HCEC 1CT (cell line): ENCODE data around the gene STXBP5.
"Not testable (repeated sequence)": the region's sequence is repeated elsewhere in the genome, so short reads cannot be mapped to it uniquely, and the experiment has no call there.

Experiments
- DNase-seq: peaks from one replicate; pipeline ENCODE4 v3.0.0-alpha.2; 2017

STXBP5 gene

DNA sequence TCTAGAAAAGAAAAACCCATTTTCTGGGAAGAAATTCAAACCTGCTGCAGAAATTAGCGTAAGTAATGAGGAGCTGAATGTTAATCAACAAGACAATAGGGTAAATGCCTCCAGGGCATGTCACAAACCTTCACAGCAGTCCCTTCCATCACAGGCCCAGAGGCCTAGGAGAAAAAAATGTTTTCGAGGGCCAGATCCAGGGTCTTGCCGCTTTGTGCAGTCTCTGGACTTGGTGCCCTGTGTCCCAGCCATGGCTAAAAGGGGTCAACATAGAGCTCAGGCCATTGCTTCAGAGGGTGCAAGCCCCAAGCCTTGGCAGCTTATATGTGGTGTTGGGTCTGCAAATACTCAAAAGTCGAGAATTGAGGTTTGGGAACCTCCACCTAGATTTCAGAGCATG is 99.8 kb downstream of the STXBP5 start:
- DNase-seq, result no peak

- DNase-seq, result no peak
Observed at GRCh38 chr6:147310521-147310920, 106.3 kb downstream of the STXBP5 start.

DNA sequence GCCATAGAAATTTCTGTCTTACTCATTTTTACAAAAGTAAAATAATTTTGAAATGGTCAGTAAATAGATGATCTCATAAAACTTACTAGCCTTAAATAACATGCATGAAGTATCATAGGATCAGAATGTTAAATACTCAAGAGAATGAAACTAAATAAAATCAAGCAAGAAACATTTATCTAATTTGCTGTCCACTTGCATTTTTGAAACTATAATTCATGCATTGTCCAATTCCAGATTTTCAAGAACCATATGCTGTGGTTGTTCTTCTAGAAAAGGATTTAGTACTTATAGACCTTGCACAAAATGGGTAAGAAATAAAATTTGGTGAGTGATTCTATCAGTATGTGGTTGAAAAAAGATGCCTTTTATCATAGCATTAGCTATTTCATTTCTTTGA is 107.0 kb downstream of the STXBP5 start:
- peak; percentile 24 for DNase-seq

DNA sequence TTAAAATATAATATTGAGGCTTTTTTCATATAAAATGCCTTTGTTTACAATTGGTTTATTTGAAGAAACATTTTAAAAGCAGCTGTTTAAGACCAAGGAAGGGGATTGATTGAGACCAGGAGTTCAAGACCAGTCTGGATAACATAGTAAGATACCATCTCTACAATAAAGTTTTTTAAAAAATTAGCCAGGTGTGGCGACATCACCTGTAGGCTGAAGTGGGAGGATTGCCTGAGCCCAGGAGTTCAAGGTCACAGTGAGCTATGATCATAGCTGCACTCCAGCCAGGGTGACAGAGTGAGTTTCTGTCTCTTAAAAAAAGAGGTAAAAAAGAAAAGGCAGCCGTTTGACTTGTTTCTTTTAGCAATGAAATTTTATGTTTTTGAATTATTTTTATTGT is 117.0 kb downstream of the STXBP5 start:
- DNase-seq, result no peak

DNA sequence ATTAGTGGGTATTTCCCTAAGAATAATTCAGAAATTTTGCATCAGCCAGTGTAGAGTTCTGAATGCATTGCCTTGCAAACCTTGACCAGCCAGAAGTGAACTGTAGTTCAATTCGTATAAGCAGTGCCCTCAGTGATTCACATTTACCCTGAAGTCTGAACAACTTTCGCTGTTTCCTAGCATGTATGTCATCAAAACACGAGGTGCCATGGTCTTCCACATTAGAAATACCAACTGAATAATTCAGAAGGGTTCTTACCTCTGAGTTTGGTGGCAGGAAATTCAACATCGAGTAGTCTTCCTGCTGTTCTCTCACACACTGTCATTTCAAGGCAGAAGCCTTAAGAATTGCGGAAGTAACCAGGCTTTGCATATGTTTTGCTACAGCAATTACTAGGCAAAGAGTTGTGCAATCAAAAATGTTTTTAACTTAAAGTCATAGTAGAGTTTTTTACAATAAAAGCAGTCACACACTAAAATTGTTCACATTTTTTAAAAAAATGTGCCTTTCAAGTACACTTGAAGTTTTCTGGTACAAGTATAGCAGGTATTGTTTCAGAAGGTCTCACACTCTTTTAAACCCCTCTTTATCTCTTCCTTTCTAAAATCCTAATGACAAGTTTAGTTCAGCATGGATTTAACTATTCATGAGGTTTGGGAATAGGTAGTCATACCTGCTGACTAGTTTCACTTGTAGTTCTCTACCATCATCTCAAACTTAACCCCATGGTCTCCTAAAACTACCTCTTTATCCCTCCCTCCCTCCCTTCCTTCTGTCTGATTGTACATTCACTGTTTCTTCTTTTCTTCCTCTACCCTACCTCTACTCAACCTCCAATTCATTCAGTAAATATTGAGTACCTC is 118.3 kb downstream of the STXBP5 start:
- DNase-seq, result peak; percentile 51

GRCh38 chr6:147325557-147325956 is 121.3 kb downstream of the STXBP5 start:
- DNase-seq, result no peak

- no peak for DNase-seq
Observed at GRCh38 chr6:147331401-147331800, 127.2 kb downstream of the STXBP5 start.

- DNase-seq, result no peak
Observed at GRCh38 chr6:147337921-147338320, 133.7 kb downstream of the STXBP5 start.

DNA sequence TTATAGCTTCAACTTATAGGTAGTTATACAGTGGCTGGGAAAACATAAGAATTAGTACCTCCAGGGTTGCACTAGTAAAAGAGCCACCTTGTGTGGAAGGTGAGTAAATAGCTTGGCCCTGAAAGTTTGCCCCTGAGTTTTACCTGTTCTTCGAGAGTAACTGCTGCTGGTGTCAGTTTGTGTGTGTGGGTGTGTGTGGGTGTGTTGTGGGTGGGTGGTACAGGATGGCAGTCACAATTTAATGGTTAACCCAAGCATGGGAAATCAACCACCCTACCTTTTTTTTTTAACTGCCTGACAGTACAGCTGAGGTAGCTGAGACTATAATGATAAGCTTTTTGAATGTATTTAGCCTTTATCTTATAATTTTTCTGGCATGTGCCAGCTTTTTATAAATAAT is 137.3 kb downstream of the STXBP5 start:
- no peak for DNase-seq

DNA sequence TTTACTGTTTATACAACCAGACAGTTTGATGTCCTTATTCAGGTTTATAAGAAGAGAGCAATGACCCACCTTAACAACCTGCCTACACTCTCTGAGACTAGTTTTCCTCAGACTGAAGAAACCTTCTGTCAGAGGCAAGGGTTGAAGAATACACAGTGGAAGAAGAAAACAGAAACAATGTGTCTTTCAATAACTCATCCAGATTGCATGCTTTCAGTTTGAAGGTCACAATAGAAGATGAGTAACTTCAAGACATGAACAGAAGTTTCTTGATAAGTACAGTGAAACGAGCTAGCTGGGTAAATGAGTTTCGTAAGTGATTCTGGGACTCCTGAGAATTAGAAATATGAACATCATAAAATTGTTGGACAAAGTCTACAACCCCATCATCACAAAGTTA is 141.7 kb downstream of the STXBP5 start:
- no peak for DNase-seq

GRCh38 chr6:147347179-147347881 is 143.1 kb downstream of the STXBP5 start:
- no peak for DNase-seq

DNA sequence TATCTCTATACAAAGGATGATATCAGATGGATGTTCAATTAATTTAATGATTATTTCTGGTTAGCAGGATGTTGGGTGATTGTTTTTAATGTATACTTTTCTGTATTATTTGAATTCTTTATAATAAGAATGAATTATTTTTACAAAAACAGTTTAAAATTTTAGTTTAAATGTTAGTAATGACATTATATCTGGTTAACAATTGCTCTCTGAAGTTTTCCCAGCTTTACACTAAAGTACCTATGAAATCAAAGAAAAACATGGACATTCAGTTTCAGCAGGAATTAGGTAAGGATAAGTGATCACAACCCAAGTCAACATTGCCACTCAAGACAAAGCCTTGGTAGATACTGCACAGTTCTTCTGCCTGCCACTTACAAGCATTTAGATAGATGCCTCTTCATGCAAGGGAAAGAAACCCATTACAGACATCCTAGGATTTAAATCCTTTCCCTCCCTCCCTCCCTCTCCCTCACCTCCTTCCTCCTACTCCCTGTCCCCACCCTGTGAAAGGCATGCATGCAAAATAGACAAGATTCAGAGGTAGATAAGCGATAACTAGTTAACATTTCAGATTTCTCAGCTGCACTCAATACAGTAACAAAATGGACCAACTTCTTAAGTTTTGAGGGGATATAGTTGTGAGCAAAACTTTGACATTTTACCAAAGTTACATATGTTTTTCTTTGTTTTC is 143.8 kb downstream of the STXBP5 start:
- DNase-seq, result no peak

GRCh38 chr6:147361311-147361981 is 157.2 kb downstream of the STXBP5 start:
- no peak for DNase-seq

- DNase-seq, result no peak
Observed at GRCh38 chr6:147366290-147366689, 162.1 kb downstream of the STXBP5 start.

- no peak for DNase-seq
Observed at GRCh38 chr6:147371325-147371724, 167.1 kb downstream of the STXBP5 start.

- DNase-seq, result no peak
Observed at GRCh38 chr6:147372806-147373205, 168.6 kb downstream of the STXBP5 start.

GRCh38 chr6:147378819-147379218 is 174.6 kb downstream of the STXBP5 start:
- DNase-seq, result no peak

- DNase-seq, result not testable (repeated sequence)
Observed at GRCh38 chr6:147380841-147381240, 176.6 kb downstream of the STXBP5 start.

- peak; percentile 19 for DNase-seq
Observed at GRCh38 chr6:147381712-147382111, 177.5 kb downstream of the STXBP5 start.

GRCh38 chr6:147382945-147383554 is 178.8 kb downstream of the STXBP5 start:
- peak; percentile 53 for DNase-seq

GRCh38 chr6:147384029-147384428 is 179.8 kb downstream of the STXBP5 start:
- no peak for DNase-seq
